K562 (cell line): ENCODE data around the gene CHCHD6. TPM values are rescaled to one million over a fixed set of nuclear protein-coding genes. Genes with fewer than 3 reads are reported as not detected.

Experiments
- MGA ChIP-seq: fragments of 450-650 bp; IDR thresholded peaks from 2 replicates; pipeline ENCODE4 v1.6.1; 2016; ENCODE audit warnings: mild to moderate bottlenecking, moderate library complexity
- polyA plus RNA-seq, 8 experiments: library from polyadenylated mRNA; depleted of rRNA in 4 of 8; stranded (reverse) in 5 of 8; unstranded in 3 of 8; fragments of >200 nt; fragmentation: Nextera tagmentation in 2 of 8; fragmentation: Illumina TruSeq in 1 of 8; extraction: Ambion mirVana in 2 of 8; extraction: Trizol in 1 of 8; gene quantifications; 2 replicates each; pipeline versions ENCODE4 v1.2.1 to v1.2.3, GENCODE V29; 2011 to 2014; ENCODE audit warnings: inconsistent platforms in 1 of 8, missing spikeins in 1 of 8
- total RNA-seq, 7 experiments: library from RNA; depleted of rRNA in 6 of 7; stranded (reverse); fragments of >200 nt in 6 of 7; fragmentation: Illumina TruSeq in 2 of 7; extraction: Trizol in 2 of 7; gene quantifications; 2 replicates each; pipeline versions ENCODE4 v1.2.1 to v1.2.3, GENCODE V29; 2011 to 2021; ENCODE audit warnings: low replicate concordance in 1 of 7

CHCHD6 gene
- total and polyA plus RNA-seq, 9 of the 15 experiments (the other 6 are each of a cell fraction or from before 2014, with no cell fraction given) = 4.6 to 18.6 (median 10.9) TPM

- no peak for TF ChIP-seq MGA
- TF ChIP-seq, all 486 proteins: peak for 2
These were observed 220.4 kb downstream of the CHCHD6 start (continued) for GRCh38 chr3:126924458-126924857.
